Activated naive CD4-positive, alpha-beta T cell treated with anti-CD3 and anti-CD28 coated beads, Interleukin-2, amount 10 ng/mL, durations not matched to agents 7 days and 5 days (primary cell): ENCODE results near the gene EXOG.

Experiments
- CTCF ChIA-PET: fragments of 350-600 bp; sonication (Branson Sonifier 250); formaldehyde crosslinking; loops from one replicate; lab custom pipeline; 2021; ENCODE audit warnings: antibody characterized with exemption; lab: Charles Lee
- DNase-seq: peaks from one replicate; pipeline ENCODE4 v3.0.0-alpha.2; 2020
- H3K27ac Mint-ChIP-seq: one replicate; pipeline ENCODE4 v1.8.0; 2021; ENCODE audit warnings: mild to moderate bottlenecking, moderate library complexity, mixed read lengths
- H3K27me3 Mint-ChIP-seq: one replicate; pipeline ENCODE4 v1.8.0; 2021; ENCODE audit warnings: mild to moderate bottlenecking, mixed read lengths
- H3K36me3 Mint-ChIP-seq: one replicate; pipeline ENCODE4 v1.8.0; 2021; ENCODE audit warnings: mixed read lengths
- H3K4me1 Mint-ChIP-seq: one replicate; pipeline ENCODE4 v1.8.0; 2021; ENCODE audit warnings: mixed read lengths
- H3K4me3 Mint-ChIP-seq: one replicate; pipeline ENCODE4 v1.8.0; 2021; ENCODE audit warnings: mild to moderate bottlenecking, moderate library complexity, mixed read lengths
- H3K9me3 Mint-ChIP-seq: one replicate; pipeline ENCODE4 v1.8.0; 2021; ENCODE audit warnings: mixed read lengths

Gene EXOG

DNA sequence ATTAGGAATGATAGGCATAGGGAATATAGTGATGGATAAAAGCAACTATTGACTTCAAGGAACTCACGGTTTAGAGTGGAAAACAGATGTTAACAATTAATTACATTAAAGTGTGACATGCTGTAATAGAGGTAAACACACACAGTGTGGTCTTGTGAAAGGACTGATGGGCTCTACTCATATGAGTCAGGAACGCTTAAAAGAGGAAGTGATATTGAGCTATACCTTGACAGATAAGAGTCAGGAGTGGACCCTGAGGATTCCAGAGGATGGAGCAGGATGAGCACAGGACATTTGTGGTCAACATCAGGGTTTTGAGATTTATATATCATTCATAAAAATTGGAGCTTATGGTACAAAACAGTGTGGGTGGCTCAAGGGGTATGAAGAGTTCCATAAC lies 11.0 kb downstream of the EXOG start:
- H3K4me3 Mint-ChIP-seq, result no peak overlapping the region
- H3K27me3 Mint-ChIP-seq, result no peaks in the 10 kb centered on the region
- H3K36me3 Mint-ChIP-seq, result peaks cover 30% of the 10 kb centered on the region
- H3K9me3 Mint-ChIP-seq, result no peaks in the 10 kb centered on the region
- no peak for DNase-seq
- H3K4me1 Mint-ChIP-seq, result no peaks in the 10 kb centered on the region
- CTCF ChIA-PET, result interaction anchor here (0.9 to 3.7 kb wide), 2 partner anchors 10 to 14 kb away, joined by 4 to 18 read pairs; no protein-coding TSS in a partner anchor
- H3K27ac Mint-ChIP-seq, result no peak overlapping the region

DNA sequence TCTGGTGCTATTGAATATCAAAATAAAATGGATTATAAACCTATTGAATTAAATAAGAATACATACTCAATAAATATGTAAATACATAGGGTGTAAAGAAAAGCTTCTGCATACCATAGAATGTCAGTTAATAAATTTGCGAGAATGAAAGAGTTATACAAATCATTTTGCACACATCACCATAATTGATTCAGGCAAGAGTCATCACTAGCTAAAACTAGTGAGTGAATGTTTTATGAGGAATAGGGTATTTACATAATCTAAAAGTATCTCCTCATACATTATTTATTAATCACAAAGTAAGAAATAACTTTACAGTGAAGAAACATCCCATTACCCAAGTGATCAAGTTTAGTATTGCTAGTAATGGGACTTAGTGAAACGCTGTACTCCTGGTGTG lies 13.6 kb downstream of the EXOG start:
- no peaks in the 10 kb centered on the region for H3K27me3 Mint-ChIP-seq
- peaks cover 31% of the 10 kb centered on the region for H3K36me3 Mint-ChIP-seq
- no peak overlapping the region for H3K4me3 Mint-ChIP-seq
- H3K27ac Mint-ChIP-seq, result no peak overlapping the region
- CTCF ChIA-PET, result interaction anchor here (0.5 to 1.2 kb wide), 3 partner anchors 12 to 35 kb away, joined by 3 to 6 read pairs (median 5); no protein-coding TSS in a partner anchor
- H3K9me3 Mint-ChIP-seq, result no peaks in the 10 kb centered on the region
- no peak for DNase-seq
- no peaks in the 10 kb centered on the region for H3K4me1 Mint-ChIP-seq

DNA sequence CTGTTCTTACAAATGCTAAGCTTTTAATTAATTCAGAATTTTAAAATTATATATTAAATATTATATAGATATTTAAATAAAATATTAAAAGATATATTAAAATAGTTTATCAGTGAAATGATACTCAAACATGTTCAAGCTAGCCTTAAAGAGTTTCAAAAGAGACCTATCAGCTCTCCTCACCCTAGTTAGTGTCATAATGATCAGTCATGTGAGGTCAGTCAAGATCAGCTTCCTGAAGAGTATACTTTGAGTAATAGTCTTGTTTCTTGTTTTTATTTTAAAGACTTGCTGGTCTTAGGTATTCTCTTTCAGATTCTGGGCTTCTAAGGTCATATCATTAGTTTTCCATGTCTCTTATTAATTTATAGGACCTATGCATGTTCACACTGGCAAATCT lies 14.5 kb downstream of the EXOG start:
- H3K36me3 Mint-ChIP-seq, result peaks cover 32% of the 10 kb centered on the region
- no peaks in the 10 kb centered on the region for H3K4me1 Mint-ChIP-seq
- no peaks in the 10 kb centered on the region for H3K27me3 Mint-ChIP-seq
- H3K27ac Mint-ChIP-seq, result no peak overlapping the region
- H3K4me3 Mint-ChIP-seq, result no peak overlapping the region
- DNase-seq, result no peak
- no peaks in the 10 kb centered on the region for H3K9me3 Mint-ChIP-seq
- CTCF ChIA-PET, result interaction anchor here (1.2 to 3.4 kb wide), 2 partner anchors 11 kb away, joined by 6 to 19 read pairs; no protein-coding TSS in a partner anchor

DNA sequence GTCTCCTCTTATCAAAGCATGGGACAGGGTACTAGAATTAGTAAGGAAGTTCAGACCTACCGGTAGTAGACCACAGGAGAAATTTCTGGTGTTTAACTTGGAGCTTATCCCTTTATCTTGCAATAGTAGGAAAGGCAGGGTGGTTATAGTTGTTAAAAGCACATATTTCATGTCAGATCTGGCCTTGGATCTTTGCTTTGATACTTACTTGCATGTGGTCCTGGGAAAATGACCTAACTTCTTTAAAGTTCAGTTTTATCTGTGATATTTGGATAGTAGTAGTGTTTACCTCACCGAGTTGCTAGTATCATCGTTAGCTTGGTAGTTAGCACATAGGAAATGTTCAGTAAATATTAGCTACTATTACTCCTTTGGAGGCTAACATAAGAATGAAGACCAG lies 15.4 kb downstream of the EXOG start:
- Mint-ChIP-seq H3K4me1 (no peaks in the 10 kb centered on the region), H3K4me3 (no peak overlapping the region), H3K27ac (no peak overlapping the region), H3K36me3 (peaks cover 33% of the 10 kb centered on the region), H3K27me3 (no peaks in the 10 kb centered on the region), H3K9me3 (no peaks in the 10 kb centered on the region)
- CTCF ChIA-PET, result interaction anchor here (3.4 kb wide), 1 partner anchor 10 kb away, joined by 19 read pairs; no protein-coding TSS in a partner anchor
- no peak for DNase-seq

DNA sequence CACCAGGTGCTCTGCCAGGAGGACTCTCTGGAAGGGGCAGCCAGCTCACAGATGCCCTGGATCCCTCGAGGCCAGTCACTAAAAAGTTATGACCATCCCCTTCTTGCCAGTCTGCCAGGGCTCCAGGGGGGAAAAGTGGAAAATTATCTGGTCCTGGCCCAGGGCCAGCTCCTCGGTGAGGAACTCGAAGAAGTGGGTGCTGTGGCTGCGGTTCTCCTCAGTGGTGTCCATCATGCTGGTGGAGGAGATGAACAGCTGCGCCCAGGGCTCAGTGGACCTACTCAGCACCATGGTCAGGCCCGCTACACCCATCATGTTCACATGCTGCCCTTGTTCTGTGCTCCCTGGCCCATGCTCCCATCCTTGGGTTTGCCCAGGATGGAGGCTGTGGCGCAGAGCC lies 19.2 kb downstream of the EXOG start:
- Mint-ChIP-seq H3K4me3 (no peak overlapping the region), H3K4me1 (peaks cover 27% of the 10 kb centered on the region), H3K9me3 (no peaks in the 10 kb centered on the region), H3K27me3 (no peaks in the 10 kb centered on the region), H3K27ac (no peak overlapping the region), H3K36me3 (peaks cover 38% of the 10 kb centered on the region)
- CTCF ChIA-PET, result interaction anchor here (0.9 kb wide), 1 partner anchor 421 kb away, joined by 3 read pairs; no protein-coding TSS in a partner anchor
- DNase-seq, result no peak

DNA sequence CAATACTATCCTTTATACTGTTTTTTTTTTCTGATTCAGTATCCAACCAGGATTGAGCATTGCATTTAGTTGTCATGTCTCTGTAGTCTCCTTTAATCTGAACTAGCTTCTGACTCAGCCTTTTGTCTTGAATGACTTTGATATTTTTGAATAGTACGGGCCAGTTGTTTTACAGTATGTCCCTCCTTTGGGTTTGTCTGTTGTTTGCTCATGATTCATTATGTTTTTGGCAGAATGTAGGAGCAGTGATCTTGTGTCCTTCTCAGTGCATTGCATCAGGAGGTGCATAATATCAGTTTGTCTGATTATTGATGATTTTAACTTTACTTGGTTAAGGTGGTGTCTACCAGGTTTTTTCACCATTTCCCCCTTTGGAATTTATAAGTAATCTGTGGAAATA lies 20.5 kb downstream of the EXOG start:
- Mint-ChIP-seq H3K4me1 (peaks cover 39% of the 10 kb centered on the region), H3K4me3 (no peak overlapping the region), H3K36me3 (peaks cover 36% of the 10 kb centered on the region), H3K27ac (no peak overlapping the region), H3K9me3 (no peaks in the 10 kb centered on the region), H3K27me3 (no peaks in the 10 kb centered on the region)
- DNase-seq, result no peak
- CTCF ChIA-PET, result interaction anchor here (0.9 kb wide), 1 partner anchor 134 kb away, joined by 3 read pairs; no protein-coding TSS in a partner anchor

DNA sequence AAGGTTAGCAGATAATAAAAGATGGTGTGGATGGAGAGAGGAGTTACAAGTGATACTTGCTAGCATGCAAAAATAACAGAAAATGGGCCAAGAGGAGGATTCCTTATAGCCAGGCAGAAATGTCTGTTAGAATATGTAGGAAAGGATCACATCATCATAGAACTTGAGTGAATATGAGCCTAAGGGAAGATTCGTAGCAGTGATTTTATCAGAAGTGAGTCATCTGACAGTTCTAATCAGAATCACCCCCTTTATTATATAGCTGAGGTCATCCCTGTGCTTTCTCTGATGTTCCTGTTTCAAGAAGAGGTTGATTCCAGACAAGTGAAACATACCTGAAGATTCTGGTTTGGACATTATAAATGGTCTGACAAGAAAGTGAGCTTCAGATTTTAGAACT lies 22.9 kb downstream of the EXOG start:
- DNase-seq, result no peak
- no peak overlapping the region for H3K4me3 Mint-ChIP-seq

DNA sequence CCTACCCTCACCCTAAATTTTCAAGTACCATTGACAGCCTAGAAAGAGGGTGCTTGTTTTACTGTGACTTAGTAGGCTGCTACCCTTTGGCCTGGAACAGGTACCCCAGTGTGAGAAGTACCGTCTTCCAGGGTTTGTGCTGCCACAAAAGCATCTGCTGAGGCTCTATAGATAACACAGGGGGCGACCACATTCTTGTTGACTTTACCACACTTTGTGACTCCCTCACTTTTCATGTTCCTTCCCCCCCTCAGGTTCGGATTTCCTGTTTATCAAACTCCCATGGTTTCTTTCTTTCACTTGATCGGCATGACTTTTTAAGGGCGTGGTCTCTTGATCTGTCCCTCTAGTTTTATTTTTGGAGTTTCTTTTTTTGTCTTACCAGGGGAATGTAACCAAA lies 23.5 kb downstream of the EXOG start:
- Mint-ChIP-seq H3K4me1 (peaks cover 39% of the 10 kb centered on the region), H3K27me3 (no peaks in the 10 kb centered on the region), H3K4me3 (peak overlapping the region; percentile 60), H3K36me3 (peaks cover 30% of the 10 kb centered on the region), H3K9me3 (no peaks in the 10 kb centered on the region), H3K27ac (peak overlapping the region; percentile 93)
- CTCF ChIA-PET, result interaction anchor here (1.0 to 5.0 kb wide), 10 partner anchors 12 to 480 kb away, joined by 3 to 68 read pairs (median 10); partner anchors contain the start of genes EXOG and XYLB
- peak; percentile 59 for DNase-seq

More for the DNA sequence above, 22.9 kb downstream of the EXOG start:
- peak overlapping the region; percentile 93 for H3K27ac Mint-ChIP-seq
- H3K9me3 Mint-ChIP-seq, result no peaks in the 10 kb centered on the region
- H3K27me3 Mint-ChIP-seq, result no peaks in the 10 kb centered on the region
- H3K4me1 Mint-ChIP-seq, result peaks cover 39% of the 10 kb centered on the region
- CTCF ChIA-PET, result interaction anchor here (0.8 to 5.0 kb wide), 8 partner anchors 19 to 481 kb away, joined by 3 to 68 read pairs (median 5); partner anchors contain the start of genes EXOG and XYLB
- peaks cover 32% of the 10 kb centered on the region for H3K36me3 Mint-ChIP-seq

DNA sequence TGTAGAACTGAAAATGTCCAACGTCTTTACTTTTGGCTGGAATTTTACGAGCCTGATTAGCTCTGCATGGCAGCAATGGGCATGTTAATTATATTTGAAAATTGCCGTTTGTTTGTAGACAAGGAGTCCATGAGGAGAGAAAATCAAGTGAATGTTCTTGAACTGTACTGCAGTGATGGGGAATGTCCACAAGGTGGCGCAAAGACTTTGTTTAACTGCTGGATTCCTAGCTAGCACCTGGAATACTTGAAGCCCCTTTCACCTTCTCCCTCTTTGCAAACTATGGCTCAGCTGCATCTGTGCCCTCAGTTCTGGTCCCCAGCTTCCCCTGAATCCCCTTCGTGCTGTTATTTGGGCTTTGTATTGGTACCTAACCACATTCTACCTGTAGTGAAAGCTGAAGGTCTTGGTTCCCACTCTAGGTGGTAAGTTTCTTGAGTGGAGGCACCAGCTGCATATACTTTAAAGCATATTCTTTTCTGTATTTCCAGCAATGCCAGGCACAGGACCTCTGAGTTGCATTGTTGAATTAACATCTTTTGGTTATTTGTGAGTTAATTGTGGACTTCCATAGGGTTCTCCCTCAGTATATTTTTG lies 25.3 kb downstream of the EXOG start:
- Mint-ChIP-seq H3K9me3 (no peaks in the 10 kb centered on the region), H3K27me3 (no peaks in the 10 kb centered on the region), H3K36me3 (peaks cover 36% of the 10 kb centered on the region), H3K4me3 (no peak overlapping the region), H3K4me1 (peaks cover 39% of the 10 kb centered on the region), H3K27ac (no peak overlapping the region)
- CTCF ChIA-PET, result interaction anchor here (0.6 to 5.0 kb wide), 35 partner anchors 9 to 767 kb away, joined by 3 to 68 read pairs (median 5); partner anchors contain the start of genes EXOG and XYLB
- peak; percentile 78 for DNase-seq

DNA sequence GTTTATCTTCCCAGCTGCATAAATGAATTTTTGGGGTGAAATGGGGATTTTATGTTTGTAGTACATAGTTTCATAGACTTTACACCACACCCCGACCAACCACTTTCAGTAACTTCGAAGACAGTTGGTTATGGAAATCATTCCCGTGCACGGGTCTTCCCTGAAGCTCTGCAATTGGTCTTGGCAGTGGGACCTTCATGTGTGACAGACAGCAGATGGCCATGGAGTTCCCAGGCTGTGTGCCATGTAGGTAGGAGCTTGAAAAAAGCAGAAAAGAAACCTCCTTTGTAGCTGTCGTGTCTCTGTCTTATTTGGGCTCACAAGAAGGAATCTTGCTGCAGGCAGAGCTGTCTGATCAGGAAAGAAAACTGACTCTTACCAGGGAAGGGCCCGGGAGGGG lies 25.9 kb downstream of the EXOG start:
- Mint-ChIP-seq H3K27ac (no peak overlapping the region), H3K4me1 (peaks cover 39% of the 10 kb centered on the region), H3K36me3 (peaks cover 31% of the 10 kb centered on the region), H3K4me3 (no peak overlapping the region), H3K9me3 (no peaks in the 10 kb centered on the region), H3K27me3 (no peaks in the 10 kb centered on the region)
- no peak for DNase-seq
- CTCF ChIA-PET, result interaction anchor here (0.6 to 5.0 kb wide), 31 partner anchors 8 to 766 kb away, joined by 3 to 68 read pairs (median 5); partner anchors contain the start of genes EXOG and XYLB

DNA sequence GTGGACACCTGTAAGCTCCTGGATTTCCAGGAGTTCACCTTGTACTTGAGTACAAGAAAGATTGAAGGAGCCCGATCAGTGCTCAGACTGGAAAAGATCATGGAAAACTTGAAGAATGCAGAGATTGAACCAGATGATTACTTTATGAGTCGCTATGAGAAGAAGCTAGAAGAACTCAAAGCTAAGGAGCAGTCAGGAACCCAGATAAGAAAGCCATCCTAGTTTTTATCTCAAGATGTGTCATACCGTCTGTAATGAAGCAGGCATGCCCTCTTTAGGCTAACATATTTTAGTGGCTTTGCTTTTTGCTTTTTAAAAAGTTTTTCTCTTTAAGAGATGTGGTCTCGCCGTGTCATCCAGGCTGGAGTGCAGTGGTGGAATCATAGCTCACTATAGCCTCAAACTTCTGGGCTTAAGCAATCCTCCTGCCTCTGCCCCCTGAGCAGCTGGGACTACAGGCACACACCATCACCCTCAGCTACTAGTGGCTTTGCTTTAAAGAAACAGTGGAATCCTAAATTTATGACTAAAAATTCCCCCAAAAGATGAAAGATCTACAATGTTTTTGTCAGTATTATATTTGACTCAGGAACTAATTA lies 28.1 kb downstream of the EXOG start:
- no peak overlapping the region for H3K27ac Mint-ChIP-seq
- peaks cover 24% of the 10 kb centered on the region for H3K36me3 Mint-ChIP-seq
- no peaks in the 10 kb centered on the region for H3K27me3 Mint-ChIP-seq
- peaks cover 24% of the 10 kb centered on the region for H3K4me1 Mint-ChIP-seq
- CTCF ChIA-PET, result interaction anchor here (1.3 to 1.9 kb wide), 5 partner anchors 15 to 767 kb away, joined by 3 to 13 read pairs (median 5); no protein-coding TSS in a partner anchor
- no peaks in the 10 kb centered on the region for H3K9me3 Mint-ChIP-seq
- no peak for DNase-seq
- H3K4me3 Mint-ChIP-seq, result no peak overlapping the region

DNA sequence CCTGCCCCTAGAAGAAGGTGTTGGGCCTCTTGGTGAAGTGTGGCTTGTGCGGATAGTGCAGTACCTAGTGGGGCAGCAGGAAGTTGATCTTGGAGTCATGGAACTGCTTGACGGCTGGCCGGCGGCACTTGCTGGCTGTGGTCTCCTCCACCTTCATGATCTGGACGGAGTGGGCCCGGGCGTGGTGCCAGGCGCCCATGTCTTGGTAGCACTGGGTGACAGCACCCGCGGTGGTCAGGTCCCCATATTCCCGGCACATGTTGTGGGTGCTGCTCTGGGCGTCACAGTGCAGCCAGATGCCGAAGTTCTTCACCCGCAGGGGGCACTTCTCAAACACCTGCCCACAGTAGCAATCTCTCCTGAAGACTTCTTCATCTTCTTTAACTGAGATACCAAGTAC lies 30.7 kb downstream of the EXOG start:
- Mint-ChIP-seq H3K27me3 (no peaks in the 10 kb centered on the region), H3K27ac (no peak overlapping the region), H3K4me3 (no peak overlapping the region), H3K9me3 (no peaks in the 10 kb centered on the region), H3K4me1 (no peaks in the 10 kb centered on the region), H3K36me3 (peaks cover 18% of the 10 kb centered on the region)
- DNase-seq, result no peak
- CTCF ChIA-PET, result no interaction called here

DNA sequence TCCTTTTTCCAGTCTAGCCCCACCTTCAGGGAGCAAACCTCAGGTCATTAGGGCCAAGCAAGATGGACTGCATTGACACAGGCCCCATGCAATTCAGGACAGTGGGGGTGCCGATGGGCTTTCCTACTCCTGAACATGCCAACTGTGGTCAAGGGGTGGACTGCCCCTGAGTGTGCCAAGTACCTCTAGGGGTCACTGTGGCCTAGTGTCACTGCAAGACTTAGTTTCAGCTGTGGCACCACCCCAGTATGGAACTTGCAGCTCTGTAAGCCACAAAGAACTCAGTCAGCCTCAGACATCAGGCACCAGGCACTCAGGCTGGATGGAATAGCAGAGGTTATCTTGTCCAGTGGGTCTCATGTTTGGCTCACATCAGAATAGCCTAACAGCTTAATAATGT lies 32.3 kb downstream of the EXOG start:
- H3K4me1 Mint-ChIP-seq, result no peaks in the 10 kb centered on the region
- no peak overlapping the region for H3K27ac Mint-ChIP-seq
- H3K27me3 Mint-ChIP-seq, result no peaks in the 10 kb centered on the region
- CTCF ChIA-PET, result no interaction called here
- H3K36me3 Mint-ChIP-seq, result peaks cover 17% of the 10 kb centered on the region
- no peaks in the 10 kb centered on the region for H3K9me3 Mint-ChIP-seq
- no peak overlapping the region for H3K4me3 Mint-ChIP-seq
- DNase-seq, result no peak

DNA sequence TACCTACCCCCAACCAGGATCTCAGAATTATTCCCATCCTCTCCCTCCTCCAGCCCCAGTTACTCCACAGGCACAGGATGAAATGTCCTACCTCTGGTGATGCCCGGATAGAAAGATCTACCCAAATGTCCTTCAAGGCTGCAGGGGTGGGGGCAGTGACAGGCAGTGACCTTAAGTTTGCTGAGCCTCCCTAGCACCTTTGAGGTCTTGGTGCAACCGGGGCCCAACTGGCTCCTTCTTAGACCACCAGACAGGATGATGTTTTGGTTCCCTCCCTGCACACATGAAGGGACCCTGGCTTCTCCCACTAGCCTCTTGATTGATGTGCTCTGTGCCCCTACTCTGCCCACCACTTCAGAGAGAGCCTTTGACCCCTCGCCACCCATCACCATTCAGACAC lies 36.4 kb downstream of the EXOG start:
- Mint-ChIP-seq H3K4me1 (no peaks in the 10 kb centered on the region), H3K4me3 (no peak overlapping the region), H3K27me3 (no peaks in the 10 kb centered on the region), H3K27ac (no peak overlapping the region), H3K36me3 (peaks cover 4% of the 10 kb centered on the region), H3K9me3 (no peaks in the 10 kb centered on the region)
- CTCF ChIA-PET, result no interaction called here
- DNase-seq, result no peak
